ES-I3 (cell line): ENCODE data around the gene FSIP1.

ENCODE experiments used
- H3K36me3 ChIP-seq: 2 replicates; pipeline ENCODE4 v1.6.1; 2013; ENCODE audit warnings: mild to moderate bottlenecking, low read length, control low read depth, moderate library complexity; ENCODE audit not compliant: insufficient read depth
- H3K4me1 ChIP-seq: 2 replicates; pipeline ENCODE4 v1.6.1; 2013; ENCODE audit warnings: mild to moderate bottlenecking, control low read depth, low read length; ENCODE audit not compliant: insufficient read depth
- H3K9ac ChIP-seq: 2 replicates; pipeline ENCODE4 v1.6.1; 2013; ENCODE audit warnings: low read depth, mild to moderate bottlenecking, low read length, moderate library complexity
- H3K9me3 ChIP-seq: 2 replicates; pipeline ENCODE4 v1.6.1; 2013; ENCODE audit warnings: mild to moderate bottlenecking, low read length, moderate library complexity; ENCODE audit not compliant: control insufficient read depth, insufficient read depth

FSIP1 gene

DNA sequence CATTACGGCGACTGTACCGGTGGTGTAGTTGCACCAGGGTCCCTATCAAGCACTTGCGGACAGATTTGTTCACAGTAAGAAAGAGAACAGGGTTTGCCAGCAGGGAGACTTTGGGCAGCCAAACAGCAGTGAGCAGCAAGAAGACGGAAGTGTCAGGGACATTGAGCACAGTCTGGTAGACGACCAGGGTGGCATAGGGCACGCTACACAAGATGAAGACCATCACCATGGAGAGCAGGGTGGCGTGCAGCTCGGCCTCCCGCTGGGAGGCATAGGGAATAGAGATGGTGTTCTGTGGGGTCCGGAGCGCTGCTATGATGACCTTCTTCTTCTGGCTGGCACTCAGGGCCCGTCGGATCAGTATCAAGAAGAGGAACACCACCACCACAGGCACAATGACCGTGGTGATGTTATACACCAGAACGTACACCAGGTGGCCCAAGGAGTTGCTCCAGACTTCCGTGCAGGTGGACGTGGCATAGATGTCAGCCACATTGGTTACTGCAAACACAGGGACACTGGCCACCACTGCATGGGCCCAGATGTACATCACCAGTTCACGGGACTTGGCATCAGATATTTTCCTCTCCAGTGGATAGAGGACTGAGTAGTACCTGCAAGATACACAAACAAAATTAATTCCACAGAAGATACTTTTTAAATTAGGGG, 19.1 kb upstream of the FSIP1 start:
- Histone ChIP-seq H3K36me3 (no peaks in the 10 kb centered on the region), H3K9ac (no peak overlapping the region), H3K4me1 (no peaks in the 10 kb centered on the region; the same call in 1 of the 2 replicates), H3K9me3 (no peaks in the 10 kb centered on the region)

DNA sequence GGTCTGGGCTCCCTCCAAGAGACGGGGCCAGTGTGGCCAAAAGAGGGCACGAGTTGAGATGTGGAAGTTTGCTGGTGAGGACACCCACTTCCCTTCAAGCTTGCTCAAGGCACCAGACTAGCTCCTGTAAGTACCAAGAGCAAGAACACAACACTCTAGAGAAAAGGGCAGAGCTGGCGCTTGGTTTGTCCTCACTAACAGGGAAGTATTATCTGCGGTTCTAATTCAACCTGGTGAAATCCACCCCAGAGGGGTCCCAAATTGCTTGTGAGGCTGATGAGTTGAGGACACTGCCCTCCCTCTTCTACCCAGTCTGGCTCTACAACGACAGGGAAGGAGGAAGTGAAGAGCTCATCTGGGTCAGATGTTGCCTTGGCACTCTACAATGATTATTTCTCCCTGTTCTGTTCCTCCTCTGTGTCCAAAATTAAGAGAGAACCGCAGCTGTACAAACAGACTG, 16.9 kb upstream of the FSIP1 start:
- Histone ChIP-seq H3K9ac (no peak overlapping the region), H3K4me1 (no peaks in the 10 kb centered on the region; the same call in 1 of the 2 replicates), H3K36me3 (no peaks in the 10 kb centered on the region), H3K9me3 (no peaks in the 10 kb centered on the region)

DNA sequence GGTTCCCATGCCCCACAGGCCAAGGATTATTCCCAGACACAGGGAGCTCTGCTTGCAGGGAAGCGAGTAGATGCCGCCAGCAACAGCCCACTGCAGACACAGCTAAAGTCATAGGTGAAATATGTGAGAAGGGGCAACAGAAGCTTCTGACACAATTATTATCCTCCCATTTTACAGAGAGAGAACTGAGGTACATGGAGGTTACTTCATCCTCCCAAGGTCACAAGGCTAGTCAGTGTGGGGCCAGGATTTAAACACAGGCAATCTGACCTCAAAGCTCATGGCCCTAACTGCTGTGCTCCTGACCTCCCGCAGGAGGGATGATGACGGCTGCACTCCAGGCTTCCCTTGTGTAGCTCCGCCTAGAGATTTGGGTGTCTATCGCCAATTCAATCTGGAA, 15.7 kb upstream of the FSIP1 start:
- Histone ChIP-seq H3K36me3 (no peaks in the 10 kb centered on the region), H3K9ac (no peak overlapping the region), H3K4me1 (no peaks in the 10 kb centered on the region; the same call in 1 of the 2 replicates), H3K9me3 (no peaks in the 10 kb centered on the region)

DNA sequence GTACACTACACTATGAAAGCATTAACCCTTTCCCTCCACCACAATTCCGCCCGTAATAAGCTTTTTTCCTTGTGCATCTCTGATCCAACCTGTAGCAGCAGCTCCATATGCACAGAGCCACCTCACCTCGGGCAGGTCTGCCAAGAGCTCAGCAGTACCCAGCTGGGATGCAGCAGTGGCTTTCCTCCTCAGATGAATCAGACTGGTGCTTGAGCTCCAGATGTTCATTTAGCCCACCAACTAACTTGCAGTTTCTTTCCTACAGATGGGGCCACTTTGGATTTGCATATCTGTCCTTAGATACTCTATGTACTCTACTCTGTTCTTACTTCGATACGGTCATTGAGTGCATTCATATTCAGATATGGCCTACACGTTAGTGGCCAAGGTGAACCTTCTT, 14.8 kb upstream of the FSIP1 start:
- Histone ChIP-seq H3K36me3 (no peaks in the 10 kb centered on the region), H3K4me1 (no peaks in the 10 kb centered on the region; the same call in 1 of the 2 replicates)

DNA sequence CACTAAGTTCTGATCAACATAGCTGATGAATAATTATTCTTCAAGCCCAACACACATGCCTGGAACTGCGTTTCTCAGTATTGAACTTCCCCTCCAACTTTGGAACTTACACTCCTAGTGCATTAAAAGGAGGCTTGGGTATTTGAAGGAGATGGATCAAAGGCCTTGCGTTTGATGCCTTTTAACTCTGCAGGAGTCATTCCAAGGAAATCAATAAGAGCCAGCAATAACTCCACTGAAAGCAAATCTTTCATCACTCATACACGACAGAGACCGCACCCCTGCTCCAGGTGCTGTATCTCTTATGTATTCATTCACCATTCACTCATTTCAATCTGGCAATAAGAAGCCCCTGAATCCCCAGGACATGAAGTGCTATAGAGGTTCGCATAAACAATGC, 14.0 kb upstream of the FSIP1 start:
- no peaks in the 10 kb centered on the region for H3K9me3 ChIP-seq
- no peak overlapping the region for H3K9ac ChIP-seq
- H3K4me1 ChIP-seq, result no peaks in the 10 kb centered on the region; the same call in 1 of the 2 replicates
- H3K36me3 ChIP-seq, result no peaks in the 10 kb centered on the region

More for the DNA sequence above, 14.8 kb upstream of the FSIP1 start:
- H3K9ac ChIP-seq, result no peak overlapping the region
- no peaks in the 10 kb centered on the region for H3K9me3 ChIP-seq

DNA sequence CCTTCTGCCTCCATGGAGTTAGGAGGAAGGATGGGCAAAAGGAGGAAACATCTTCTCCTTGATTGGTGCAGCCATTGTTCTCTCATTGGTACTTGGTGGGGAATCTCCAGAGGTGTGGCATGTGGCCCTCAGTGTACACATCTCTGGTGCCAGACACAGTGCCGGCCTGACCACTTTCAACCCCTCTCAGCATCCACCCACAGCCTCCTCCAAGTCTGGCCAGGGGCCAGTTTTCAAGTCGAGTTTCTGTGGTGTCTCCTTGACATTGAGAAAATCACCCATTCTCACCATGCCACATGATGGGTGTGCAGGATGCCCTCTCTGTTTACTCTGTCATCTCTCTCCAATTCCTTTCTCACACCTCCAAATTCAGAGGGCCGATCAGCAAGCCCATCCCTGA, 12.8 kb upstream of the FSIP1 start:
- H3K9me3 ChIP-seq, result no peaks in the 10 kb centered on the region
- H3K36me3 ChIP-seq, result no peaks in the 10 kb centered on the region
- no peak overlapping the region for H3K9ac ChIP-seq
- no peaks in the 10 kb centered on the region; the same call in 1 of the 2 replicates for H3K4me1 ChIP-seq

DNA sequence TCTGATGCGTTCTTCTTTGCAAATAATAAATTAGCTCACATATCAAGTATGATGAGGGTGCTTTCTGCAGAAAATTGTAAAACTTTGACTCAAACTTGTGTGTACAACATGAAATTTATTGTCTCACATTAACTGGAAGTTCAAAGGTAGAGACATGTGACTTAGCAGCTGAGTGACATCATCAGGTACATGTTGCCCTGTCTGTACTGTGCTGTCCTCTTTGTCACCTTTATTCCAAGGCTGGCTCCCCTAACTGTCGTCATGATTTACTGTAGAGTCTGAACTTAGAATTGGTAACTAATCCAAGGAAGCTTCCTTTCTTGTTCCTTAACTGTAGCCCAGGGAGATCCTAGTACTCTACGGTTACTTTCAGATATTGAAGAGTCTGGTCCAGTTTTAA, 12.3 kb upstream of the FSIP1 start:
- no peaks in the 10 kb centered on the region for H3K9me3 ChIP-seq
- H3K36me3 ChIP-seq, result no peaks in the 10 kb centered on the region
- no peaks in the 10 kb centered on the region; the same call in 1 of the 2 replicates for H3K4me1 ChIP-seq
- no peak overlapping the region for H3K9ac ChIP-seq

DNA sequence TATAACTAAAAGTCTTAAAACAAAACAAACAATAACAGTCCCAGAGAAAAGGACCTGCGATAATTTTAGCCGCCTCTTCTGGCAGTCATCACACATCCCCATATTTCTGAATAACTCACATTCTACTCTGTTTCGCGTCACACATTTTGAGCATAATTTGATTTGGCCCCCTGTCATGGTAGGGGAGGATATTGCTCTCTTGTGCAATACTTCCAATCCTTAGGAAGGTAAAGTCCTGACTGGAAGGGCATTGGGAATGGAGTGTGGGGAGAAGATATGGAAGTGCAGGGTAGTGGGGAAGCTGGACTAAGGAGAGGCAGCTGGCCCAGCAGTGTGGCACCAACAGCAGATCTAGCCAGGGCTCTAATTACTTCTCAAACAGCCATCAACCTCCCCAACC, 11.3 kb upstream of the FSIP1 start:
- no peak overlapping the region for H3K9ac ChIP-seq
- H3K9me3 ChIP-seq, result no peaks in the 10 kb centered on the region
- no peaks in the 10 kb centered on the region for H3K36me3 ChIP-seq

DNA sequence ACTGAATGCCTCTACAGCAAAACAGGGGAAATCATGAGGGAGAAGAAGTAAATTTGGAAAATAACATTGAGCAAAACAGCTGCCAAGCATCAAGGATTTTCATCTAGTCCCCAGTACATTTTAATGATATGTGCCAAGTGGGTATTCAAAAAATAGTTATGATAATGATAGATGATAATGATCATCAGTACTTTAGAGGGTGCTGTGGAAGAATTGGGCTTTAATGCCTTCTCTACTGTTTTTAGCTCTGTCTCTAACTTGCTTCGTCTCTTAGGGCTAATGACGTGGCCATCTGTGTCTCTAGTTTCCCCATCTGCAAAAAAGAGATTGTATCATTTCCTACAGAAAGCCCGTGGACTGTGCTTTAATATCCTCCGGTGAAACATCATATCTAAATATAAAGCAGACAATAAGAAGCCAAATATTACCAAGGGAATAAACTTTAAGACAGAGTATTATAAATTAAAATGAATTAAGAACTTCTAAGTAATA, 10.2 kb upstream of the FSIP1 start:
- H3K36me3 ChIP-seq, result no peaks in the 10 kb centered on the region
- no peaks in the 10 kb centered on the region for H3K9me3 ChIP-seq
- H3K4me1 ChIP-seq, result peaks cover 12% of the 10 kb centered on the region
- H3K9ac ChIP-seq, result no peak overlapping the region

More for the DNA sequence above, 11.3 kb upstream of the FSIP1 start:
- peaks cover 1% of the 10 kb centered on the region; the same call in 1 of the 2 replicates for H3K4me1 ChIP-seq

DNA sequence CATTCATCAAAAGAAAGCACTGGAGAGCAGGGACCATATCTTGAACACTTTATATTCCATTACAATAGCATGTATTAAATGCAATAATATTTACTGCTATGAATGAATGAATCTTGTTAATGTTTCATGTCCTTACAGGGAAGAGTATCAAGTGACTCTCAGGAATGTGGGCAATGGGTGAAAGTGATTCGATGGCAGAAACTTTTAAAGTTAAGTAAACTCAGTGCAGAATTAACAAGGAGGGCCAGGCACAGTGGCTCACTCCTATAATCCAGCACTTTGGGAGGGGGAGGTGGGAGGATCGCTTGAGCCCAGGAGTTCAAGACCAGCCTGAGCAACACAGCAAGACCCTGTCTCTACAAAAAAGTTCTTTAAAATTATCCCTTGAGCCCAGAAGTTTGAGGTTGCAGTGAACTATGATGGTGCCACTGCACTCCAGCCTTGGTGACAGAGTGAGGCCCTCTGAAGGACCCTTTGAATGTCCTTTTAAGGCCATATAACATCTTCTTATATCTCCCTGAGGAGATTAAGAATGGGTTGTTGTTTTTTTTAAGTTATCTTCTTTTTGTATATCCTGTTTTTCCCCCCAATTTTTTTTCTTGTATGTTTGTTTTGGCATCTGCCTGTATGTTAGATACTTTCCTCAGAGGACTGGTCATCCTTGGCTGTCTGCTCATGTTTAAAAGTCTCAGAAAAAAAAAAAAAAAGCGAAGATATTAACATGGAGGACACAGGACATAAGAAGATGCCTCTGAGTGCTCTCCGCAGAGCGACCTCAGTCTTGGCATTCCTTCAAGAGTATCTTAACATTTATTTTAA, 9.6 kb upstream of the FSIP1 start:
- Histone ChIP-seq H3K9me3 (no peaks in the 10 kb centered on the region), H3K9ac (no peak overlapping the region), H3K36me3 (no peaks in the 10 kb centered on the region), H3K4me1 (peaks cover 18% of the 10 kb centered on the region)

DNA sequence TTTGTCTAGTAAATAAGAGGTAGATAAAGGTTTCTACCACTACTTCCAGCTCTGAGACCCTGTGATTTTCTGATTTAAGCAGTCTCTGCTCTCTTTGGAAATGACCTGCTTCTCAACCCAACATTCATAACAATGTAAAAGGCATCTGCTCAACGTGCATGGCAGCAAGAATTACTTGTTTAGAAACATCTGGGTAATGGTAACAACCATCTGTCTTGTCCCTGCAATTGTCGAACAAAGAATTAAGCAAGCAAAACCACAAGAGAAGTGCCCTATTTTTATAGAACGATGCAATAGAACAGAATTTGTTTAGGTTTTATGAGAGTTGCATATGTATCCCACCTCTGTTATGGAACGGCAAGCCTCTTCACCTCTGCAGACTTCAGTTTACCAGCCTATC, 7.1 kb upstream of the FSIP1 start:
- H3K9ac ChIP-seq, result no peak overlapping the region
- H3K9me3 ChIP-seq, result no peaks in the 10 kb centered on the region
- peaks cover 30% of the 10 kb centered on the region for H3K4me1 ChIP-seq
- H3K36me3 ChIP-seq, result no peaks in the 10 kb centered on the region

DNA sequence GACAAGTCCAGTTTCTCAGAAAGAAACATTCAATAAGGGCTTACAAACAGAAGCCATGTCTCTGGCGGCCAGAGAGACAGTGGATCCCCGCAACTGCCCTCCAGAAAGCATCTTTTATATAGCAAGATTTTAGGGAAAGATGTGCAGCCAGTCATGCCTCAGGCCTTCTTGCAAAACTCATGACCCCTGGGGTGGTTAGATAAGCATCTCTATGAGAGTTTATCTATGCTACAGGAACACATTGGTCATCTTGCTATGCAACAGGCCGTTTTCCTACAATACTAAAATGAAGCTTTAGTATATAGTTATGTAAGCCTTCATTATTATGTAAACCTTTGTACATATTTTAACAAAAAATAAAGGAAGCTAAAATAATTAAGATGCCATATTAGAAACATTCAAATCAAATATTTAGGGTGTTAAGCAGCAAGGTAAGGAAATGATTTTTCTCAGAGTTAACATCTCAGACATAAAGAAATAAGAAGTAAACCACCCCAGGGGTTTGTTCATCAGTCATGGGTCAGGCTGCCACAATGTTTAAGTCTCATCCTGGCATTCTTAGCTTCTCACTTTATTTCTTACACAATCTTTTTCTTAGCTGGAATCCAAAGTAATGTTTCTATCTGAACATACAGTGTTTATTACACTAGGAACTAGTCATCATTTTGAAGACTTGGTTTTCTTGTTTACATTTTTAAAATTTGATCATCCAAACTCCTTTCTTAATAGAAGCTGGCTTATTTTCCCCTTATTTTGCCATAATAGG, 6.3 kb upstream of the FSIP1 start:
- H3K36me3 ChIP-seq, result no peaks in the 10 kb centered on the region
- H3K4me1 ChIP-seq, result peaks cover 34% of the 10 kb centered on the region
- H3K9ac ChIP-seq, result no peak overlapping the region
- H3K9me3 ChIP-seq, result no peaks in the 10 kb centered on the region

DNA sequence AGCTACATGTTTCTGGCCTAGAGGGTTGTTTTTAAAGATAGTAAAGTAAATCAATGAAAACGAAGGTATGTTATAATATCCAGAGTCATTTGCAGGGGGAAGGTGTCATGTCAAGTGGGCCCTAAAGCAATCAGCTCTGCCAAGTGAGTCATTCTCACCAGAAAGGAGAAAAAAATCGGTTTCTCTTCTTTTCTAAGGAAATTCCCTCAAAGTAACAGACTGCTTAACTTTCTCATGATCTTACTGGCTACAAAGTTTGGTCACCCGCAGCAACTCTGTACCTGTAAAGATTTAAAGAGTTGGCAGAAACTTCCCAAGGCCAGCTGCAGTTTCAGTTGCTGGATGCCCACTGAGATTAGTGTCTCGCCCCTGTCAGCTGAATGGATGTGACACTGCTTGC, 5.5 kb upstream of the FSIP1 start:
- Histone ChIP-seq H3K9ac (no peak overlapping the region), H3K9me3 (no peaks in the 10 kb centered on the region), H3K36me3 (no peaks in the 10 kb centered on the region), H3K4me1 (peaks cover 38% of the 10 kb centered on the region)

DNA sequence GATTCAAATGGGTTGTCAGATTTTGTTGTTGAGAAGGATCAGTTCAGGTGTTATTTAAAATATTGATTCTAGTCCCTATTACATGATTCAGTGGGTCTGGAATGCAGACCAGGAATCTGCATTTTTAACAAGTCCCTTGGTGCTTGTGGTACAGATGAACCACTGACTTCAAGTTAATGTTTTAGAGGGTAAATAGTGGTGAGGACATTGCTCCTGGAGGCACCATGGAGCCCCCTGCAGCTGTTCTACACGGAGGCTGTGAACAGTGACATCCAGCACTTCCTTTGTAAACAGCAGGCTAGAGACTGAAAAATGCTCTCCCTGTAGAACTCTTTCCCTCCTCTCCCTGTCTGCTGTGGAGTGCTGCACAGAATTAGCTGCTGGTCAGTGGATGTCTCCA, 4.8 kb upstream of the FSIP1 start:
- no peak overlapping the region for H3K9ac ChIP-seq
- H3K9me3 ChIP-seq, result no peaks in the 10 kb centered on the region
- H3K36me3 ChIP-seq, result no peaks in the 10 kb centered on the region
- H3K4me1 ChIP-seq, result peaks cover 38% of the 10 kb centered on the region
